SK-N-MC (cell line): Measurements from ENCODE around the gene BCAS3.

ENCODE experiments used
- DNase-seq: peaks from one replicate; pipeline ENCODE4 v3.0.0-alpha.2; 2011; ENCODE audit warnings: low read depth, low spot score
- H3K27ac ChIP-seq: fragments of 200-600 bp; sonication (generic); 2 replicates; pipeline ENCODE4 v1.5.1; 2016; ENCODE audit warnings: mixed run types
- H3K36me3 ChIP-seq: fragments of 200-600 bp; sonication (generic); 2 replicates; pipeline ENCODE4 v1.6.1; 2017; ENCODE audit warnings: antibody characterized with exemption, low read length, mixed read lengths; ENCODE audit not compliant: insufficient read depth
- H3K4me3 ChIP-seq: fragments of 200-600 bp; sonication (generic); 2 replicates; pipeline ENCODE4 v1.5.1; 2016
- H3K9ac ChIP-seq: fragments of 200-600 bp; sonication (generic); 2 replicates; pipeline ENCODE4 v1.8.0; 2017; ENCODE audit warnings: mixed run types, mixed read lengths; ENCODE audit not compliant: insufficient read length
- H3K9me3 ChIP-seq: fragments of 200-600 bp; sonication (generic); 2 replicates; pipeline ENCODE4 v1.6.1; 2017; ENCODE audit warnings: low read depth, mild to moderate bottlenecking, antibody characterized with exemption, low read length, moderate library complexity, mixed read lengths
- EZH2 ChIP-seq: fragments of 200-600 bp; sonication (generic); IDR thresholded peaks from one replicate; pipeline ENCODE4 v1.6.1; 2017; ENCODE audit warnings: antibody characterized with exemption
- FOXP2 ChIP-seq: optimal IDR thresholded peaks from 2 replicates; pipeline ENCODE3; 2011; ENCODE audit warnings: mild to moderate bottlenecking, moderate library complexity; ENCODE audit not compliant: insufficient read depth; ENCODE audit errors: extremely low read length, control extremely low read depth
- POLR2AphosphoS5 ChIP-seq: IDR thresholded peaks from 2 replicates; pipeline ENCODE4 v1.6.1; 2012; ENCODE audit warnings: mild to moderate bottlenecking, low read depth, low read length, borderline replicate concordance

Gene BCAS3

DNA sequence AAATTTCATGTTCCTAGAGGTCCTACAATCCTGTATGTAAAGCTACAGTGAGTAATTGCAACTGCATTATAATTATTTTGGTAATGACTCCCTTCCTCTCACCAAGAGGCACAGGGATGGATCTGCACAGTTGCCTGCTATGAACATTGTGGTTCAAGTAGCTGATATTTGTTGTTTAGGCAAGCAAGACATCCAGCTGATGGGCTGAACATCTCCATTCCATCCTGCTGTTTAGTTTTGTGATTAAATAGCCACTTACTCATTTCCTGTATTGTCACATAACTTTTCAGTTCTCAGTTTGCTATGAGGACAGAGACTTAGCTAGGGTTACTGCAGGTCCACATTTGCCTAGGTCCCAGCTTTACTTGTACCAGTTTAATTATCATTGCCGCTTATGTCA lies 540.8 kb downstream of the BCAS3 start:
- TF ChIP-seq FOXP2 (no peak), EZH2 (no peak), POLR2AphosphoS5 (no peak)
- Histone ChIP-seq H3K4me3 (no peak overlapping the region), H3K9ac (no peak overlapping the region), H3K36me3 (no peaks in the 10 kb centered on the region), H3K27ac (no peak overlapping the region), H3K9me3 (no peaks in the 10 kb centered on the region)
- DNase-seq: no peak

DNA sequence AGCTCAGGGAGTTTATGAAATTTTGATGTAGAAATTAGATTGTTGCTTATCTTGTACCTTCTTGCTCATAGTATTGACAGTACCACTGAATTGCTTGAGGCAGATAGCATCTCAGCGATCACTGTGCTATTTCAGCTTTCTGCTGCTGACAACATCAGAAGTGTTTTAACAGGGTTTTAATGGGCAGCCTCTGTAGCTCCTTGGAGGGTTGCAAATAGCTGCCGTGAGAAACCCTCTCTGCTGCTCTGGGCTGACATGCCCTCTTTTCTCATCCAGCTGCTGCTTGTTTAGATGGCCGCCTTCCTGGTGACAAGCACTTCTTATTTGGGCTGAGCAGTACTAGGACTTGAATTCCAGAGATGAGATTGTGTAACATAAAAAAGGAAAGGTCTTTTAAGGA lies 541.8 kb downstream of the BCAS3 start:
- Histone ChIP-seq H3K9ac (no peak overlapping the region), H3K27ac (no peak overlapping the region), H3K36me3 (no peaks in the 10 kb centered on the region), H3K4me3 (no peak overlapping the region), H3K9me3 (no peaks in the 10 kb centered on the region)
- DNase-seq: no peak
- no peak for TF ChIP-seq FOXP2
- TF ChIP-seq POLR2AphosphoS5: no peak
- no peak for TF ChIP-seq EZH2

DNA sequence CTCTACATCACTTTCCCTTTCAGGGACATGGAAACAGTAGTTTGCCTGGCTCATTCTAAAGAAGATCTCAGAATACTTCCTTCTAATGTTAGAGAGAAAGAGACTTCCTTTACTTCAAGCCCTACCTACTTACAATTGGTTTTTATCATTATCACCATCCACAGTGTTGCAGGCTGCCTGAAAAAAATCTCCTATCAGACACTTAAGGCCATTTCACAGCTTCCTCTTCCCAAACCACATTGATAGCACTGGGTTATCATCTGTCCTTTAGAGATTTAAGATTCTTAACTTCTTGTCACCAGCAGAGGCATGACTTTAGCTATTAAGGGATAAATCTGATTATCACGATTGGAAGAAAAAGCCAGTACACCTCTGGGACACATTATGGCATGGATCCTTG lies 543.5 kb downstream of the BCAS3 start:
- Histone ChIP-seq H3K27ac (no peak overlapping the region), H3K4me3 (no peak overlapping the region)
- TF ChIP-seq POLR2AphosphoS5: no peak

DNA sequence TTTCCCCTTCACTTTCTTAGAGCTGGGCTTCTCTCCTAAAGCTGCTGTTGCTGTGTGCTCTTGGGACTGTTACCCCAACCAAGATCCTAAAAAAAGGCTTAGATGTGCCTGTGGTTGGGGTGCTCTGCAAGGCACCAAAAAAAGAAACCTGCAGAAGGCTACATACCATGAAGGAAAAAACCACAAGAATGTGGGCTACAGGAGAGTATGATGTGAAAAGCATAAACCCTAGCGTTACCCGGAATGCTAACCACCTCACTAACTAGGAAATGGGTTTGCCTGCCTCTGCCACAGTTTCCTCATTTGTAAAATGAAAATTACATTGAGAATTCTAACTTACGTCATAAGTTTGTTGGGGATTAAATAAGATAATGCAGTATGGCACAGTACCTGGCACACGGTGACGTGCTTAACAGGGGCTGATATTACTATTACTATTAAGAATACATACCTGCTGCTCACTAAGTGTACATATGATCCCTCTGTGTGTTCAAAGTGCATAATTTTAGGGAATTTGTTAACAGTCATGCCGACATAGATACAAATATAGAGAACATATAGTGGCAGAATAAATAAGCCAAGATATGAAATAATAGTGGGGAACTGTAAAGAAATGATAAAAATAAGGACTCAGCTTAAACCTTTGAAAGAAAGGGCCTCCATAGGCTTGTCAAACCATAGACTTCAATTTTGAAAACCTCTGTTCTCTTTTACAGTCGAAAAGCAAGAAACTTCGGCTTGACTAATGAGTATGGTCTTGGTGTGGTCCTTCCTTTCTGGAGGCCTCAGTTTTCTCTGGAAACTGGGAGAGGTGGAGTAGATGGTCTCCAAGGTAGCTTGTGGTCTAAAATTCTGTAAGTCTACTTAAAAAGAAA lies 544.2 kb downstream of the BCAS3 start:
- TF ChIP-seq POLR2AphosphoS5 (no peak), EZH2 (no peak), FOXP2 (no peak)
- Histone ChIP-seq H3K4me3 (no peak overlapping the region), H3K9me3 (no peaks in the 10 kb centered on the region), H3K27ac (no peak overlapping the region), H3K9ac (no peak overlapping the region), H3K36me3 (no peaks in the 10 kb centered on the region)
- no peak for DNase-seq

More for the DNA sequence above, 543.5 kb downstream of the BCAS3 start:
- H3K36me3 ChIP-seq: no peaks in the 10 kb centered on the region
- H3K9me3 ChIP-seq: no peaks in the 10 kb centered on the region
- no peak for DNase-seq
- H3K9ac ChIP-seq: no peak overlapping the region

DNA sequence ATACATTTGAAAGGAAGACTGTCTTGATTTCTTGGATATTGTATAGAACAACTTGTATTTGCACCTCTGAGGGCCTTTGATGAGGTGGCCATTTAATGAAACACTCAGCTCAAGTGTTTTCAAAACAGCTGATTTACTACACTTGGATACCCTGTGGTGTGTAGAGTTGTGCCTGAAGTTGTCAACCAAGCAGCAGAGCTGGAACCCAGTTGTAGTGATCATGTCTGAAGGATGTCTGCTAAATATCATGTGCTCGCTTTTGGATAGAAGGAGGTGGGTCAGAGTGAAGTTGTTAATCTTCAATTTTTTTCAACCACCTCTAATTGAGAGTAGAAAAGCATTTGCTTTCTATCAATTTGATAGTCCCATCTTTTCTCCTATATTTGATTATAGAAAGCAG lies 546.1 kb downstream of the BCAS3 start:
- Histone ChIP-seq H3K9me3 (no peaks in the 10 kb centered on the region), H3K4me3 (no peak overlapping the region), H3K9ac (no peak overlapping the region), H3K27ac (no peak overlapping the region), H3K36me3 (no peaks in the 10 kb centered on the region)
- no peak for DNase-seq
- TF ChIP-seq EZH2: no peak
- TF ChIP-seq POLR2AphosphoS5: no peak
- TF ChIP-seq FOXP2: no peak

DNA sequence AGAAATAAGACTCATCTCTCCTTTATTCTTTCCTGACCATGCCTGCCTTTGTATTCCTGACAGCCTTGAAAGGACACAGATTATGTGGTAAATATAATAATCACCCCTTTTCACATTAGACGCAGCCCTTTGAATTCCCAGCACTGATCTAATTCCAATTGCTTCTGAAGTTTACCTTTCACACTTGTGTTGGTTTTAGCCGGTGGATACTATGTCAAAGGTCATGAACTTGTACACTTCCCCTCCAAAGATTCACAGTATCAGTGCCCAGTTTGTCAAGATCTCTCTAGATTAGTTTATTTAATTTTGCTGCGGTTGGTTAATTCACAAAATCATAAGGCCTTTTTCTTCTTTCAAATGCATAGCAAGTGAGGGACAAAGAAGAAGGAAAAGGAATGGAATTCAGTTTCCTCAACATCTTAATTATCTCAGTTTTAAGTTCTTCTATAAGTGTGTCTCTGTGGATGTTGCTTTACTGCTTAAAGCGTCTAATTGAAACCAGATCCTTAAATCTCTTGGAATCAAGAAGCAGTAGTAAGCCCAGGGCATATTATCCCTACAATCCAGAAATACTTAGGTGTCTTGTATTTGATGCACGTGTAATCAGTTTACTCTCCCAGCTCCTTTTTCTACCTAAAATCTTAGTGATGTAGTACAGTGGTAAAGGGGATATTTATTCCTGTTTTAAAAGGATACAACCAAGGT lies 547.7 kb downstream of the BCAS3 start:
- no peak overlapping the region for H3K27ac ChIP-seq
- H3K4me3 ChIP-seq: no peak overlapping the region
- H3K9ac ChIP-seq: no peak overlapping the region
- no peaks in the 10 kb centered on the region for H3K9me3 ChIP-seq
- H3K36me3 ChIP-seq: no peaks in the 10 kb centered on the region
- DNase-seq: peak; percentile 2
- TF ChIP-seq POLR2AphosphoS5 (no peak), FOXP2 (no peak), EZH2 (no peak)

DNA sequence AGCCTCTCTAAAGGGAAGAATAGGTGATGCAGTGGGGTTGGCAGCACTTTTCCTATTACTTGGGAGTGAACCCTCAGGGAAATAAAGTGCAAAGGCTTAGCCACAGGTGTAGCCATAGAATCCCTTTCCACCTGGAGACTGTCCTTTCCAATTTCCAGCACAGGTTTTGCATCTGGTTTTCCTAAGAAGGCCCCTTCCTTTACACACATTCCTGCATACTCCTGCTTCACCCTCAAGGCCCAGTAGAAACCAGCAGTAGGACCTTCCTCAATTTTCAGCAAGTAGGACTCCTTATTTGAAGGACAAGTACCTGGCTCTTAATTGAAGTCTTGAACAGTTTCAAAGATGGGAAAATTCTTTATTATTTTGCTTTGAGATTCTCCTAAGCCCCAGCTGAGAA lies 550.2 kb downstream of the BCAS3 start:
- no peak for DNase-seq
- no peaks in the 10 kb centered on the region for H3K36me3 ChIP-seq
- no peak for TF ChIP-seq FOXP2
- no peak for TF ChIP-seq POLR2AphosphoS5
- no peak for TF ChIP-seq EZH2
- H3K27ac ChIP-seq: no peak overlapping the region
- no peak overlapping the region for H3K9ac ChIP-seq
- H3K9me3 ChIP-seq: no peaks in the 10 kb centered on the region
- no peak overlapping the region for H3K4me3 ChIP-seq

DNA sequence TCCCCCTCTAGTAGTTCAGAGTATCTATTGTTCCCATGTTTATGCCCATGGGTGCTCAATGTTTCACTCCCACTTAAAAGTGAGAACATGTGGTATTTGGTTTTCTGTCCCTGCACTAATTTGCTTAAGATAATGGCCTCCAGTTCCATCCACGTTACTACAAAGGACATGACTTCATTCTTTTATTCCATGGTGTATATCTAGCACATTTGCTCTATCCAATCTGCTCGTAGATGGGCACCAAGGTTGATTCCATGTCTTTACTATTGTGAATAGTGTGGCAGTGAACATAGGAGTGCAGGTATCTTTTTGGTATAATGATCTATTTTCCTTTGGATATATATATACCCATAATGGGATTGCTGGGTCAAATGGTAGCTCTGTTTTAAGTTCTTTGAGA lies 552.8 kb downstream of the BCAS3 start:
- no peaks in the 10 kb centered on the region for H3K36me3 ChIP-seq
- DNase-seq: no peak
- TF ChIP-seq POLR2AphosphoS5 (no peak), EZH2 (no peak), FOXP2 (no peak)

More for the DNA sequence above, 552.8 kb downstream of the BCAS3 start:
- H3K27ac ChIP-seq: no peak overlapping the region
- no peak overlapping the region for H3K4me3 ChIP-seq
- no peaks in the 10 kb centered on the region for H3K9me3 ChIP-seq
- no peak overlapping the region for H3K9ac ChIP-seq
